ENCODE measurements around the gene RELCH. TPM values are rescaled to one million over a fixed set of nuclear protein-coding genes. Genes with fewer than 3 reads are reported as not detected.

The RELCH gene
- total and polyA plus RNA-seq, 8 donors: 23.8 to 40.7 (median 34.1) TPM

- H3K36me3 ChIP-seq: peaks cover 0 to 47% of the 10 kb centered on the region in 2 donors
- no peaks in the 10 kb centered on the region for H3K27me3 ChIP-seq
- H3K27ac ChIP-seq: no peak overlapping the region
- no peak for DNase-seq
- no peaks in the 10 kb centered on the region for H3K9me3 ChIP-seq
- peaks cover 5 to 37% of the 10 kb centered on the region in 2 donors for H3K4me1 ChIP-seq
- ATAC-seq: no peak
- no peak for TF ChIP-seq CTCF (IDR thresholded peaks at IDR 0.05)
- intact Hi-C loops (cut with DNase I): no loop called here
- H3K4me3 ChIP-seq: no peak overlapping the region
These were observed 97.6 kb downstream of the RELCH start for GRCh38 chr18:62284637-62285036.

GRCh38 chr18:62285281-62285680 is 98.2 kb downstream of the RELCH start:
- no peak for ATAC-seq
- no peak for TF ChIP-seq CTCF (IDR thresholded peaks at IDR 0.05)
- no peak for DNase-seq
- Histone ChIP-seq H3K27me3 (no peaks in the 10 kb centered on the region), H3K4me1 (peaks cover 5 to 37% of the 10 kb centered on the region in 2 donors), H3K36me3 (peaks cover 0 to 41% of the 10 kb centered on the region in 2 donors), H3K9me3 (no peaks in the 10 kb centered on the region), H3K4me3 (no peak overlapping the region), H3K27ac (no peak overlapping the region)
- intact Hi-C loops (cut with DNase I): no loop called here

GRCh38 chr18:62287781-62288664 is 101.0 kb downstream of the RELCH start:
- intact Hi-C loops (cut with DNase I): no loop called here

GRCh38 chr18:62288665-62289008 is 101.6 kb downstream of the RELCH start:
- H3K4me1 ChIP-seq: peaks cover 0 to 20% of the 10 kb centered on the region in 2 donors
- intact Hi-C loops (cut with DNase I): no loop called here
- no peak for TF ChIP-seq CTCF (IDR thresholded peaks at IDR 0.05)
- peaks cover 0 to 49% of the 10 kb centered on the region in 2 donors for H3K36me3 ChIP-seq
- H3K4me3 ChIP-seq: no peak overlapping the region
- H3K27ac ChIP-seq: peak overlapping the region in 1 of 2 donors; percentile 20
- H3K9me3 ChIP-seq: no peaks in the 10 kb centered on the region
- H3K27me3 ChIP-seq: no peaks in the 10 kb centered on the region
- ATAC-seq: peak; percentile 27
- DNase-seq: no peak

More at GRCh38 chr18:62287781-62288664, 101.0 kb downstream of the RELCH start:
- H3K27me3 ChIP-seq: no peaks in the 10 kb centered on the region
- no peak for TF ChIP-seq CTCF (IDR thresholded peaks at IDR 0.05)
- peaks cover 0 to 20% of the 10 kb centered on the region in 2 donors for H3K4me1 ChIP-seq
- no peak overlapping the region for H3K4me3 ChIP-seq
- DNase-seq: no peak
- H3K36me3 ChIP-seq: peaks cover 0 to 48% of the 10 kb centered on the region in 2 donors
- no peak for ATAC-seq
- no peaks in the 10 kb centered on the region for H3K9me3 ChIP-seq
- peak overlapping the region in 1 of 2 donors; percentile 20 for H3K27ac ChIP-seq

GRCh38 chr18:62289047-62289446 is 102.0 kb downstream of the RELCH start:
- Histone ChIP-seq H3K36me3 (peaks cover 0 to 50% of the 10 kb centered on the region in 2 donors), H3K27me3 (no peaks in the 10 kb centered on the region), H3K4me1 (peaks cover 0 to 20% of the 10 kb centered on the region in 2 donors), H3K27ac (peak overlapping the region in 1 of 2 donors; percentile 15), H3K9me3 (no peaks in the 10 kb centered on the region), H3K4me3 (no peak overlapping the region)
- intact Hi-C loops (cut with DNase I): no loop called here
- no peak for TF ChIP-seq CTCF (IDR thresholded peaks at IDR 0.05)
- DNase-seq (no peak), ATAC-seq (peak; percentile 72)

Measured in left lung (tissue), 10 donors.